A549 (cell line): ENCODE results near the gene SLC9C1. TPM values are rescaled to one million over a fixed set of nuclear protein-coding genes. Genes with fewer than 3 reads are reported as not detected.
A peak's percentile ranks its signal among the peaks of the same experiment; 100 is the strongest.

Experiments used
- ATAC-seq, 2 experiments: fragments of 200-7000 bp in 1 of 2; fragments of >200 bp in 1 of 2; cut with Nextera tagmentation in 1 of 2; cut with Tn5 transposase in 1 of 2; 3 replicates each; pipeline versions ENCODE4 v1.8.0 to v1.9.1; 2018 to 2020; ENCODE audit warnings: mild to moderate bottlenecking in 1 of 2, moderate library complexity in 1 of 2
- CTCF ChIA-PET: fragments of 300-600 bp; sonication (Branson Sonifier 250); formaldehyde crosslinking; extraction: SDS; loops from one replicate; lab custom pipeline; 2021; ENCODE audit warnings: antibody characterized with exemption, inconsistent platforms; lab: Yijun Ruan, JAX
- POLR2A ChIA-PET: fragments of 350-600 bp; formaldehyde crosslinking; extraction: SDS; loops from one replicate; lab custom pipeline; 2021; ENCODE audit warnings: antibody characterized with exemption, inconsistent platforms; lab: Yijun Ruan, JAX
- DNase-seq, 2 experiments: peaks; one replicate each; pipeline versions ENCODE4 v3.0.0 to v3.0.0-alpha.2; 2011 to 2016; ENCODE audit warnings: low read depth in 1 of 2, low spot score in 1 of 2
- FAIRE-seq: peaks from 2 replicates; lab custom pipeline; 2011; peaks lifted over from hg19 to GRCh38; lab: Jason Lieb, UNC
- H3K27ac ChIP-seq, 2 experiments: fragments of >200 bp; sonication (Bioruptor Twin); formaldehyde crosslinking; 3 replicates each; pipeline ENCODE4 v1.5.1; 2016 to 2017
- H3K4me1 ChIP-seq: fragments of >200 bp; sonication (Bioruptor Twin); formaldehyde crosslinking; 3 replicates; pipeline ENCODE4 v1.6.1; 2016
- H3K4me2 ChIP-seq: fragments of >200 bp; sonication (Bioruptor Twin); formaldehyde crosslinking; 3 replicates; pipeline ENCODE4 v1.6.1; 2016
- H3K4me3 ChIP-seq: fragments of >200 bp; sonication (Bioruptor Twin); formaldehyde crosslinking; 3 replicates; pipeline ENCODE4 v1.5.1; 2016
- H3K9me3 ChIP-seq: fragments of >200 bp; sonication (Bioruptor Twin); formaldehyde crosslinking; 3 replicates; pipeline ENCODE4 v1.6.1; 2016
- BHLHE40 ChIP-seq: IDR thresholded peaks from 2 replicates; pipeline ENCODE4 v1.6.1; 2012; ENCODE audit warnings: low read depth, low read length, inconsistent platforms
- CBX2 ChIP-seq: fragments of 200-600 bp; sonication (generic); IDR thresholded peaks from 2 replicates; pipeline ENCODE4 v1.6.1; 2016; ENCODE audit warnings: low read depth, mild to moderate bottlenecking, borderline replicate concordance
- CHD2 ChIP-seq: fragments of 150-350 bp; IDR thresholded peaks from 2 replicates; pipeline ENCODE4 v1.6.1; 2014; ENCODE audit warnings: low read length; ENCODE audit not compliant: partially characterized antibody
- EHMT2 ChIP-seq: fragments of 200-600 bp; sonication (generic); IDR thresholded peaks from 2 replicates; pipeline ENCODE4 v1.6.1; 2016; ENCODE audit warnings: antibody characterized with exemption, low read depth, mild to moderate bottlenecking, moderate library complexity
- EP300 ChIP-seq, 2 experiments: fragments of >200 bp; sonication (Bioruptor Twin); formaldehyde crosslinking; IDR thresholded peaks; 2 replicates in 1 of 2; 3 replicates in 1 of 2; pipeline ENCODE4 v1.6.1; 2016 to 2017
- ESRRA ChIP-seq: fragments of 150-350 bp; IDR thresholded peaks from 2 replicates; pipeline ENCODE4 v1.6.1; 2014; ENCODE audit warnings: mild to moderate bottlenecking, low read length, borderline replicate concordance
- FOSB ChIP-seq: fragments of 250-450 bp; sonication (Bioruptor Pico); IDR thresholded peaks from 2 replicates; pipeline ENCODE4 v1.5.0; 2020; ENCODE audit warnings: mild to moderate bottlenecking, moderate library complexity
- FOSL2 ChIP-seq, 2 experiments: fragments of 450-650 bp in 1 of 2; fragments of >200 bp in 1 of 2; sonication (Bioruptor Twin) in 1 of 2; formaldehyde crosslinking; IDR thresholded peaks; 2 replicates each; pipeline versions ENCODE4 v1.5.0 to v1.6.1; 2016 to 2020; ENCODE audit warnings: mild to moderate bottlenecking in 1 of 2, moderate library complexity in 1 of 2
- GATA3 ChIP-seq: IDR thresholded peaks from 2 replicates; pipeline ENCODE4 v1.6.1; 2012; ENCODE audit warnings: borderline replicate concordance
- HMGXB4 ChIP-seq: fragments of 250-450 bp; sonication (Bioruptor Pico); IDR thresholded peaks from 2 replicates; pipeline ENCODE4 v1.5.0; 2021; ENCODE audit warnings: mild to moderate bottlenecking, moderate library complexity, borderline replicate concordance
- HOXB5 ChIP-seq: fragments of 250-450 bp; sonication (Bioruptor Pico); IDR thresholded peaks from 2 replicates; pipeline ENCODE4 v1.5.0; 2020; ENCODE audit warnings: mild to moderate bottlenecking, moderate library complexity
- KDM5A ChIP-seq: fragments of 200-600 bp; sonication (generic); IDR thresholded peaks from 2 replicates; pipeline ENCODE4 v1.6.1; 2016; ENCODE audit warnings: antibody characterized with exemption, mild to moderate bottlenecking
- POLR2AphosphoS2 ChIP-seq: conservative IDR thresholded peaks from 2 replicates; pipeline ENCODE4 v1.6.1; 2012; ENCODE audit warnings: low read length, improper control_type of control experiment, inconsistent platforms
- RAD21 ChIP-seq, 2 experiments: fragments of >200 bp in 1 of 2; sonication (Bioruptor Twin) in 1 of 2; formaldehyde crosslinking in 1 of 2; IDR thresholded peaks in 1 of 2; conservative IDR thresholded peaks in 1 of 2; 2 replicates in 1 of 2; 3 replicates in 1 of 2; pipeline ENCODE4 v1.6.1; 2012 to 2018; ENCODE audit warnings: inconsistent platforms in 1 of 2
- SMC3 ChIP-seq: fragments of >200 bp; sonication (Bioruptor Twin); formaldehyde crosslinking; IDR thresholded peaks from 3 replicates; pipeline ENCODE4 v1.6.1; 2018; ENCODE audit warnings: inconsistent platforms
- TFCP2L1 ChIP-seq: fragments of 250-450 bp; sonication (Bioruptor Pico); IDR thresholded peaks from 2 replicates; pipeline ENCODE4 v1.5.0; 2021; ENCODE audit warnings: mild to moderate bottlenecking
- TP53 ChIP-seq: fragments of 250-450 bp; sonication (Bioruptor Pico); IDR thresholded peaks from 2 replicates; pipeline ENCODE4 v1.5.0; 2021; ENCODE audit warnings: mild to moderate bottlenecking, moderate library complexity
- ZFP36 ChIP-seq: fragments of 450-650 bp; IDR thresholded peaks from 2 replicates; pipeline ENCODE4 v1.6.1; 2014; ENCODE audit warnings: borderline replicate concordance; ENCODE audit not compliant: partially characterized antibody
- ZNF302 ChIP-seq: fragments of 250-450 bp; sonication (Bioruptor Pico); IDR thresholded peaks from 2 replicates; pipeline ENCODE4 v1.9.0; 2021; ENCODE audit warnings: inconsistent platforms, mild to moderate bottlenecking, moderate library complexity
- WGBS: methylation state at CpG from one replicate; pipeline ENCODE4 v1.1.6; 2017; ENCODE audit errors: missing lambda C conversion rate; 5-methylcytosine and 5-hydroxymethylcytosine counted together
- polyA plus RNA-seq, 4 experiments: library from polyadenylated mRNA; depleted of rRNA in 3 of 4; stranded (reverse); fragments of >200 nt; fragmentation: RNase III in 1 of 4; extraction: RNeasy Plus Mini Kit Qiagen cat#74134 plus additional on column Dnase treatment in 1 of 4; gene quantifications; 2 replicates in 3 of 4; 3 replicates in 1 of 4; pipeline ENCODE4 v1.2.3, GENCODE V29; 2011 to 2017
- TF ChIP-seq, protein P1 (sequence below): fragments of >200 bp; sonication (Bioruptor Twin); formaldehyde crosslinking; IDR thresholded peaks from 3 replicates; pipeline ENCODE4 v1.6.1; 2016

SLC9C1 gene
- polyA plus RNA-seq, 2 of the 4 experiments (the other 2 are of a cell fraction) = not detected

GRCh38 chr3:112338021-112338726, 44.2 kb upstream of the SLC9C1 start:
- no peak for TF ChIP-seq SMC3
- TF ChIP-seq HOXB5 (CRISPR knock-in tag) = no peak
- TF ChIP-seq BHLHE40 = no peak
- DNase-seq (no peak), FAIRE-seq (no peak), ATAC-seq (no peak)
- H3K4me3 ChIP-seq = no peak overlapping the region
- 16% methylated on average over 6 of the region's 6 CpGs for WGBS
- no peak overlapping the region for H3K27ac ChIP-seq
- H3K9me3 ChIP-seq = peaks cover under 1% of the 10 kb centered on the region; the same call in 1 of the 3 replicates
- CTCF ChIA-PET = no interaction called here
- POLR2A ChIA-PET = interaction anchor here (0.5 kb wide), 1 partner anchor 393 kb away, joined by 3 read pairs; no protein-coding TSS in a partner anchor
- no peaks in the 10 kb centered on the region for H3K4me1 ChIP-seq
- H3K4me2 ChIP-seq = no peak overlapping the region

DNA sequence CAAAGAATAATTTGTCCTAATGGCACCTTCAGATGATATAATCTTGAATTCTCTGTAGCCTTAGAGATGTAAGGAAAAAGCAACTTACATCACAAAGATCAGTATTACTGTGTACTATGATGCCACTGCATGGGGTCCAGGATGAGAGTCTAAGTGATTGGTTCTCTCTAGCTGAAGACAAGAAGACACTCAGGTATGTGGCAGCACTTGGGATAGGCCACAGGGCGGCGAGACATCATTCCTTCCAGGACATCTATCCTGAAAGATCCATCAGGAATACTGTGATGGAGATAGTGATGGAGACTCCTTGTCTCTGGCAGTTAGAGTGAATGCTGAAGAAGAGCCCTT, 41.4 kb upstream of the SLC9C1 start:
- ATAC-seq = 0 out of 6 replicates have a peak, but pooled peaks have one; percentile 32 to 37
- WGBS = 6% methylated on average over 2 of the region's 2 CpGs
- Histone ChIP-seq H3K4me3 (no peak overlapping the region), H3K27ac (no peak overlapping the region), H3K4me2 (no peak overlapping the region), H3K9me3 (no peaks in the 10 kb centered on the region; the same call in 2 of the 3 replicates), H3K4me1 (no peaks in the 10 kb centered on the region)
- CTCF ChIA-PET = interaction anchor here (1.4 to 1.8 kb wide), 2 partner anchors 13 to 32 kb away, joined by 3 to 4 read pairs; no protein-coding TSS in a partner anchor
- TF ChIP-seq FOSL2 (IDR thresholded peaks at IDR 0.05) (no peak), FOSL2 (CRISPR knock-in tag; IDR thresholded peaks at IDR 0.05) (no peak)
- POLR2A ChIA-PET = no interaction called here
- no peak for DNase-seq
- FAIRE-seq = no peak

- CTCF ChIA-PET = interaction anchor here (1.0 to 1.8 kb wide), 4 partner anchors 12 to 249 kb away, joined by 3 to 4 read pairs (median 3); no protein-coding TSS in a partner anchor
- ATAC-seq = no peak
- no peaks in the 10 kb centered on the region; the same call in 2 of the 3 replicates for H3K9me3 ChIP-seq
- no peaks in the 10 kb centered on the region for H3K4me1 ChIP-seq
- WGBS = 20% methylated on average over 6 of the region's 6 CpGs
- POLR2A ChIA-PET = interaction anchor here (0.6 kb wide), 1 partner anchor 7 kb away, joined by 4 read pairs; no protein-coding TSS in a partner anchor
- FAIRE-seq = no peak
- no peak overlapping the region for H3K4me3 ChIP-seq
- no peak for DNase-seq
- no peak overlapping the region for H3K27ac ChIP-seq
- TF ChIP-seq, protein P1, sequence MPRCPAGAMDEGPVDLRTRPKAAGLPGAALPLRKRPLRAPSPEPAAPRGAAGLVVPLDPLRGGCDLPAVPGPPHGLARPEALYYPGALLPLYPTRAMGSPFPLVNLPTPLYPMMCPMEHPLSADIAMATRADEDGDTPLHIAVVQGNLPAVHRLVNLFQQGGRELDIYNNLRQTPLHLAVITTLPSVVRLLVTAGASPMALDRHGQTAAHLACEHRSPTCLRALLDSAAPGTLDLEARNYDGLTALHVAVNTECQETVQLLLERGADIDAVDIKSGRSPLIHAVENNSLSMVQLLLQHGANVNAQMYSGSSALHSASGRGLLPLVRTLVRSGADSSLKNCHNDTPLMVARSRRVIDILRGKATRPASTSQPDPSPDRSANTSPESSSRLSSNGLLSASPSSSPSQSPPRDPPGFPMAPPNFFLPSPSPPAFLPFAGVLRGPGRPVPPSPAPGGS = no peak
- TF ChIP-seq EP300 (IDR thresholded peaks at IDR 0.05) (no peak), EHMT2 (no peak), ESRRA (no peak), FOSB (CRISPR knock-in tag) (no peak), CBX2 (no peak), ZFP36 (no peak), CHD2 (no peak), GATA3 (no peak), KDM5A (no peak), HMGXB4 (no peak), ZNF302 (CRISPR knock-in tag) (no peak), TP53 (CRISPR knock-in tag) (no peak), RAD21 (conservative IDR thresholded peaks at IDR 0.05 in 1 of 2, IDR thresholded peaks at IDR 0.05 in 1 of 2) (no peak), POLR2AphosphoS2 (no peak), TFCP2L1 (CRISPR knock-in tag) (no peak)
- H3K4me2 ChIP-seq = no peak overlapping the region
Measured at GRCh38 chr3:112334691-112335433, 40.8 kb upstream of the SLC9C1 start.
